SK-N-SH (cell line): ENCODE results near the gene CMTM1. TPM values are rescaled to one million over a fixed set of nuclear protein-coding genes. Genes with fewer than 3 reads are reported as not detected.

Experiments used
- CTCF ChIA-PET: fragments of 300-600, 350-600 bp; formaldehyde crosslinking; extraction: SDS; loops from one replicate; lab custom pipeline; 2021; lab: Yijun Ruan, JAX
- POLR2A ChIA-PET: fragments of 350-600 bp; sonication (Branson Sonifier 250); formaldehyde crosslinking; extraction: SDS; loops from one replicate; lab custom pipeline; 2020; ENCODE audit warnings: antibody characterized with exemption, inconsistent platforms; lab: Yijun Ruan, JAX
- DNase-seq: peaks from one replicate; pipeline ENCODE4 v3.0.0; 2012
- H2AFZ ChIP-seq: fragments of 200-600 bp; sonication (generic); 2 replicates; pipeline ENCODE4 v1.8.1; 2016; ENCODE audit warnings: antibody characterized with exemption, mild to moderate bottlenecking, low read depth
- H3F3A ChIP-seq: fragments of 200-600 bp; sonication (generic); replicated peaks from 2 replicates; pipeline ENCODE3; 2016; ENCODE audit warnings: antibody characterized with exemption, mild to moderate bottlenecking; ENCODE audit not compliant: insufficient read depth
- H3K27ac ChIP-seq, 2 experiments: fragments of 200-500 bp in 1 of 2; fragments of 200-600 bp in 1 of 2; sonication (Bioruptor generic) in 1 of 2; sonication (generic), shearing (Covaris generic) in 1 of 2; 2 replicates each; pipeline versions ENCODE4 v1.5.1 to v1.6.1; 2014 to 2016; ENCODE audit warnings: low read depth in 2 of 2, inconsistent platforms in 1 of 2, low read length in 1 of 2, mild to moderate bottlenecking in 1 of 2, mixed read lengths in 1 of 2
- H3K27me3 ChIP-seq: fragments of 200-600 bp; sonication (generic), shearing (Covaris generic); 2 replicates; pipeline ENCODE4 v1.6.1; 2016; ENCODE audit warnings: mixed run types; ENCODE audit not compliant: insufficient read depth
- H3K36me3 ChIP-seq, 2 experiments: fragments of 200-500 bp in 1 of 2; fragments of 200-600 bp in 1 of 2; sonication (Bioruptor generic) in 1 of 2; sonication (generic) in 1 of 2; replicated peaks in 1 of 2; 2 replicates each; pipeline versions ENCODE3 to v1.5.1; 2014 to 2016; ENCODE audit warnings: low read length in 1 of 2, mild to moderate bottlenecking in 1 of 2; ENCODE audit not compliant: insufficient read depth in 2 of 2, control insufficient read depth in 1 of 2
- H3K4me1 ChIP-seq, 2 experiments: fragments of 200-500 bp in 1 of 2; fragments of 200-600 bp in 1 of 2; sonication (Bioruptor generic) in 1 of 2; sonication (generic), shearing (Covaris generic) in 1 of 2; 2 replicates each; pipeline versions ENCODE4 v1.5.1 to v1.6.1; 2014 to 2016; ENCODE audit warnings: low read depth in 1 of 2, low read length in 1 of 2, mixed run types in 1 of 2; ENCODE audit not compliant: insufficient read depth in 2 of 2, control insufficient read depth in 1 of 2
- H3K4me2 ChIP-seq: fragments of 200-600 bp; sonication (generic), shearing (Covaris generic); 2 replicates; pipeline ENCODE4 v1.6.1; 2017; ENCODE audit warnings: mixed run types
- H3K4me3 ChIP-seq, 2 experiments: fragments of 200-500 bp in 1 of 2; fragments of 200-600 bp in 1 of 2; sonication (Bioruptor generic) in 1 of 2; sonication (generic), shearing (Covaris generic) in 1 of 2; 2 replicates each; pipeline versions ENCODE4 v1.5.1 to v1.8.1; 2014 to 2016; ENCODE audit warnings: low read depth in 2 of 2, inconsistent platforms in 1 of 2, low read length in 1 of 2, mild to moderate bottlenecking in 1 of 2, mixed read lengths in 1 of 2, moderate library complexity in 1 of 2
- H3K79me2 ChIP-seq: fragments of 200-600 bp; sonication (generic); 2 replicates; pipeline ENCODE4 v1.8.1; 2017; ENCODE audit warnings: mild to moderate bottlenecking; ENCODE audit not compliant: insufficient read depth
- H3K9ac ChIP-seq: fragments of 200-600 bp; sonication (generic); 2 replicates; pipeline ENCODE4 v1.6.1; 2017; ENCODE audit warnings: mixed run types
- H3K9me2 ChIP-seq: fragments of 200-600 bp; sonication (generic); 2 replicates; pipeline ENCODE4 v1.6.1; 2017; ENCODE audit warnings: mixed run types
- H3K9me3 ChIP-seq: fragments of 200-600 bp; sonication (generic); 2 replicates; pipeline ENCODE4 v1.6.1; 2017; ENCODE audit warnings: mixed run types, mild to moderate bottlenecking, moderate library complexity
- H4K20me1 ChIP-seq: fragments of 200-600 bp; sonication (generic); 2 replicates; pipeline ENCODE4 v1.6.1; 2017; ENCODE audit warnings: mild to moderate bottlenecking, mixed run types; ENCODE audit not compliant: insufficient read depth
- EZH2phosphoT487 ChIP-seq: fragments of 200-600 bp; sonication (generic); IDR thresholded peaks from 2 replicates; pipeline ENCODE4 v1.6.1; 2017; ENCODE audit warnings: low read depth, mixed run types, mild to moderate bottlenecking, antibody characterized with exemption, moderate library complexity, borderline replicate concordance
- FOXJ3 ChIP-seq: sonication (generic); formaldehyde crosslinking; IDR thresholded peaks from 2 replicates; pipeline ENCODE4 v1.5.1; 2020; ENCODE audit warnings: mild to moderate bottlenecking, missing genetic modification reagents
- GABPA ChIP-seq: IDR thresholded peaks from 2 replicates; pipeline ENCODE4 v1.4.0; 2012; ENCODE audit warnings: low read depth, mild to moderate bottlenecking
- IRF3 ChIP-seq: fragments of 150-350 bp; IDR thresholded peaks from 2 replicates; pipeline ENCODE4 v1.6.1; 2016; ENCODE audit warnings: mild to moderate bottlenecking, low read depth, low read length
- NFIC ChIP-seq: IDR thresholded peaks from 2 replicates; pipeline ENCODE4 v1.4.0; 2012; ENCODE audit warnings: borderline replicate concordance
- NRF1 ChIP-seq: IDR thresholded peaks from 2 replicates; pipeline ENCODE4 v1.6.1; 2012; ENCODE audit warnings: low read depth, mild to moderate bottlenecking, low read length
- RCOR1 ChIP-seq: fragments of 150-350 bp; IDR thresholded peaks from 2 replicates; pipeline ENCODE4 v1.6.1; 2017; ENCODE audit warnings: antibody characterized with exemption, low read length
- REST ChIP-seq: IDR thresholded peaks from 2 replicates; pipeline ENCODE4 v1.6.1; 2012; ENCODE audit warnings: mild to moderate bottlenecking, low read depth, low read length, moderate library complexity
- RFX5 ChIP-seq: IDR thresholded peaks from 2 replicates; pipeline ENCODE4 v1.6.1; 2012; ENCODE audit warnings: mild to moderate bottlenecking, improper control_type of control experiment, low read length
- SMC3 ChIP-seq: IDR thresholded peaks from 2 replicates; pipeline ENCODE4 v1.6.1; 2012; ENCODE audit warnings: low read depth, low read length, improper control_type of control experiment
- USF1 ChIP-seq: IDR thresholded peaks from 2 replicates; pipeline ENCODE4 v1.4.0; 2012; ENCODE audit warnings: low read depth, borderline replicate concordance
- USF2 ChIP-seq: fragments of 150-350 bp; IDR thresholded peaks from 2 replicates; pipeline ENCODE4 v1.6.1; 2017; ENCODE audit warnings: antibody characterized with exemption, low read length, low read depth, borderline replicate concordance
- WGBS: methylation state at CpG from one replicate; pipeline ENCODE4 v1.1.6; 2017; ENCODE audit warnings: low lambda C conversion rate; 5-methylcytosine and 5-hydroxymethylcytosine counted together
- polyA plus RNA-seq, 3 experiments: library from polyadenylated mRNA; depleted of rRNA; stranded (reverse); fragments of >200 nt; gene quantifications; 2 replicates each; pipeline ENCODE4 v1.2.3, GENCODE V29; 2012

CMTM1 gene
- 3.1 and 3.7 TPM in 2 replicates for polyA plus RNA-seq (2012; rRNA removed)
- polyA plus RNA-seq (2012; cell fraction: cytosol; rRNA removed) = 1.0 and 2.3 TPM in 2 replicates
- 3.1 and 3.2 TPM in 2 replicates for polyA plus RNA-seq (2012; cell fraction: nucleus; rRNA removed)

- H3K4me2 ChIP-seq = no peak within 1 kb of the TSS
- H3K27ac ChIP-seq = peak within 1 kb of the TSS in 1 of 2 experiments; percentile 30; a peak in 2 of 4 replicates
- ChIA-PET CTCF (interaction anchor here (1.0 kb wide), 1 partner anchor 15 kb away, joined by 3 read pairs; no protein-coding TSS in a partner anchor), POLR2A (interaction anchor here (0.7 kb wide), 1 partner anchor 13 kb away, joined by 3 read pairs; no protein-coding TSS in a partner anchor)
- H3K27me3 ChIP-seq = no peaks in the 10 kb centered on the region
- peaks cover 39 to 44% of the 10 kb centered on the region in 2 experiments for H3K36me3 ChIP-seq
- no peak for DNase-seq
- H3K4me3 ChIP-seq = no peak within 1 kb of the TSS
- H2AFZ ChIP-seq = no peak within 1 kb of the TSS
- WGBS = 96% methylated on average over 50 of the region's 54 CpGs
- H4K20me1 ChIP-seq = peaks cover 11% of the 10 kb centered on the region; the same call in 1 of the 2 replicates
- TF ChIP-seq REST (no peak), IRF3 (no peak)
- H3K9me3 ChIP-seq = no peaks in the 10 kb centered on the region
- peaks cover 0 to 23% of the 10 kb centered on the region in 2 experiments; a peak in 2 of 4 replicates for H3K4me1 ChIP-seq
- H3K9me2 ChIP-seq = no peaks in the 10 kb centered on the region
- H3K79me2 ChIP-seq = peaks cover 12% of the 10 kb centered on the region; the same call in 1 of the 2 replicates
- H3F3A ChIP-seq = peaks cover 60% of the 10 kb centered on the region
- H3K9ac ChIP-seq = no peak within 1 kb of the TSS
Measured at GRCh38 chr16:66566051-66566901, at the start of gene CMTM1. Gene CMTM1 (plus strand): TSS chr16:66566439. CDS start chr16:66566514, 75 bp downstream.

- CTCF ChIA-PET = interaction anchor here (1.1 to 1.4 kb wide), 4 partner anchors 8 to 173 kb away, joined by 3 to 4 read pairs (median 3); no protein-coding TSS in a partner anchor
- peak overlapping the region; percentile 79 to 94 for H3K27ac ChIP-seq
- no peak overlapping the region for H2AFZ ChIP-seq
- no peaks in the 10 kb centered on the region for H3K9me3 ChIP-seq
- H3K79me2 ChIP-seq = no peaks in the 10 kb centered on the region
- H3K4me1 ChIP-seq = peaks cover 19 to 33% of the 10 kb centered on the region in 2 experiments; a peak in 3 of 4 replicates
- H3K36me3 ChIP-seq = no peaks in the 10 kb centered on the region
- peak overlapping the region; percentile 69; the same call in 1 of the 2 replicates for H3K4me2 ChIP-seq
- no peaks in the 10 kb centered on the region for H3K9me2 ChIP-seq
- peak overlapping the region; percentile 39; the same call in 1 of the 2 replicates for H3K9ac ChIP-seq
- 30% methylated on average over 8 of the region's 8 CpGs for WGBS
- H3F3A ChIP-seq = peaks cover 28% of the 10 kb centered on the region
- H3K4me3 ChIP-seq = no peak overlapping the region
- H4K20me1 ChIP-seq = no peaks in the 10 kb centered on the region
- POLR2A ChIA-PET = no interaction called here
- H3K27me3 ChIP-seq = no peaks in the 10 kb centered on the region
- no peak for DNase-seq
- TF ChIP-seq RCOR1 (no peak), FOXJ3 (CRISPR knock-in tag) (no peak), RFX5 (no peak), EZH2phosphoT487 (no peak), NRF1 (no peak), REST (no peak), NFIC (no peak), SMC3 (no peak), USF2 (no peak), USF1 (no peak), GABPA (no peak)
Measured at GRCh38 chr16:66516509-66516807, 49.8 kb upstream of the CMTM1 start.
